Esophagus (tissue), 2 donors: ENCODE measurements around the gene GALNT7. TPM values are rescaled to one million over a fixed set of nuclear protein-coding genes. Genes with fewer than 3 reads are reported as not detected.

ENCODE experiments used
- H3K27ac ChIP-seq, 2 donors: one replicate each; pipeline ENCODE4 v1.5.1; 2013; ENCODE audit warnings: low read depth in 2 of 2, mild to moderate bottlenecking in 2 of 2, inconsistent platforms in 1 of 2, low read length in 1 of 2, moderate library complexity in 1 of 2
- H3K27me3 ChIP-seq, 2 donors: one replicate each; pipeline ENCODE4 v1.6.1; 2013; ENCODE audit warnings: low read length in 2 of 2, control low read depth in 1 of 2, mild to moderate bottlenecking in 1 of 2; ENCODE audit not compliant: insufficient read depth in 2 of 2, control insufficient read depth in 1 of 2
- H3K36me3 ChIP-seq, 2 donors: one replicate each; pipeline ENCODE4 v1.6.1; 2013; ENCODE audit warnings: low read length in 1 of 2; ENCODE audit not compliant: control insufficient read depth in 2 of 2, insufficient read depth in 2 of 2
- H3K4me1 ChIP-seq, 2 donors: one replicate each; pipeline ENCODE4 v1.6.1; 2013; ENCODE audit warnings: low read length in 1 of 2; ENCODE audit not compliant: control insufficient read depth in 2 of 2, insufficient read depth in 2 of 2
- H3K4me3 ChIP-seq, 2 donors: one replicate each; pipeline ENCODE4 v1.5.1; 2013; ENCODE audit warnings: low read length in 2 of 2, mild to moderate bottlenecking in 2 of 2, low read depth in 1 of 2, moderate library complexity in 1 of 2
- H3K9me3 ChIP-seq, 2 donors: one replicate each; pipeline ENCODE4 v1.6.1; 2013; ENCODE audit warnings: mild to moderate bottlenecking in 2 of 2, low read depth in 1 of 2, low read length in 1 of 2, moderate library complexity in 1 of 2; ENCODE audit not compliant: control insufficient read depth in 2 of 2, insufficient read depth in 1 of 2
- WGBS, 2 donors: extraction: QIAGEN DNeasy Blood & Tissue Kit; methylation state at CpG; one replicate each; pipeline ENCODE4 v1.1.7; 2013; 5-methylcytosine and 5-hydroxymethylcytosine counted together
- polyA plus RNA-seq, 2 donors: library from polyadenylated mRNA; stranded (reverse); fragments of 200-250 nt; gene quantifications; one replicate each; pipeline ENCODE4 v1.2.3, GENCODE V29; 2013
- donor health status: healthy with polysubstance abuse.
- donor health status: Bipolar disorder and iron deficiency.

The GALNT7 gene
- polyA plus RNA-seq, 2 donors = 13.6 to 15.1 TPM

DNA sequence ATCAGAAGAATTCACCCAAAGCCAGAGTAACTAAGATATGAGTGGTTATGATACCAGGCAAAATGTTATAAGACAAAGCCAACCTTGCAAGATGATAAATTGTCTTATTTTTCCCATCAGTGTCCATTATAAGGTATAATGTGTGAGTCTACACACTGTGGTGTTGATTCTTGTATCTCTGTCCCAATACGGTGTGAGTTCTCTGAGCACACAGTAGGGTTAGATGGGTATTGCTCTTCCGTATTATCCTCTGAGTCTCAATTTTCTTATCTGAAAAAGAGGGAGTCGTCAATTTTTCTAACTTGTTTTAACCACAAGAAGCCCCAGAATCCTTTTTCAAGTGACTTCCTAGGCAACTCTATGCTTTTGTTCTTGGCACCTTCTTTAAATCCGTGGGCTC lies 95.6 kb downstream of the GALNT7 start:
- Histone ChIP-seq H3K9me3 (no peaks in the 10 kb centered on the region), H3K4me3 (no peak overlapping the region), H3K4me1 (no peaks in the 10 kb centered on the region), H3K27me3 (no peaks in the 10 kb centered on the region), H3K36me3 (no peaks in the 10 kb centered on the region), H3K27ac (no peak overlapping the region)
- WGBS, 2 donors = 41 to 48% methylated on average over 4 of the region's 4 CpGs

DNA sequence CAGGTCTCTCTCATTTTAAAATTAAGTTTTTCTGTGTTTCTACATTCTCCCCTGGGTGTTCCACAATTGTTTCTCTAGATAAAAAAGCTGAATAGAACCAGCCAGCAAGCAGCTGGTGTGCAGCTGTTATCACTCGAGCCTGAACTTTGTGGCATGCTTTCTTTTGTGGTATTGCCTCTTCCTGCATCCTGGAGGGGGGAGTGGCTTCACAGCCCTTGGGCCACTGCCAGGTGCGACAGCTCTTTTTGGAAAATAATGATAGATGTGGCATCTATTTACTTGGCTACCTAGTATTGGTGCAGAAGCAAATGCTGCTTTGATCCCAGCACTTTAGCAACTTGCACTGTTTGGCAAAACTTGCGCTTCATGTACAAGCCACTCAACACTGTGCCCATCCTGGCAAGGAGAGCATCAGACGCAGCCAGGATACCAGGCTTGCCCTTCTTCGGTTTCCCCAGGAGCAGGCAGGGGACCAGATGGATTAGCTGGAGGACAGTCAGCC lies 96.1 kb downstream of the GALNT7 start:
- no peaks in the 10 kb centered on the region for H3K9me3 ChIP-seq
- no peak overlapping the region for H3K4me3 ChIP-seq
- no peak overlapping the region for H3K27ac ChIP-seq
- H3K4me1 ChIP-seq = no peaks in the 10 kb centered on the region
- 34 to 39% methylated on average over 5 of the region's 5 CpGs for WGBS, 2 donors
- H3K27me3 ChIP-seq = no peaks in the 10 kb centered on the region
- H3K36me3 ChIP-seq = no peaks in the 10 kb centered on the region

DNA sequence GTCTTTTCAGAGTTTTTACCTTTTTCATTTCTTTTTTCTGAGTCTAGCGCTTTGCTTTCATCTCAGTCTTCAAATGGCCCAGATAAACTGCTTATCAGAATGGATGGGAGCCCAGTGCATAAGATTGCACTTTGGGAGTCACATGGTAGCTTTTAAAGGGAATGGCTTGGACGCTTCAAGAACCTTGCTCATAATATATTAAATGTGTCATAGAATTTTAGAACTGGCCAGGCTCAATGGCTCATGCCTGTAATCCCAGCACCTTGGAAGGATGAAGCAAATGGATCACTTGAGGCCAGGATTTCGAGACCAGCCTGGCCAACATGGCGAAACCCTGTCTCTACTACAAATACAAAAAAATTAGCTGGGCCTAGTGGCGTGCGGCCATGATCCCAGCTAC lies 97.1 kb downstream of the GALNT7 start:
- Histone ChIP-seq H3K9me3 (no peaks in the 10 kb centered on the region), H3K27ac (no peak overlapping the region), H3K4me3 (no peak overlapping the region), H3K4me1 (no peaks in the 10 kb centered on the region), H3K27me3 (no peaks in the 10 kb centered on the region), H3K36me3 (no peaks in the 10 kb centered on the region)
- whole genome bisulfite sequencing, 2 donors = 89 to 97% methylated on average over 6 of the region's 6 CpGs

DNA sequence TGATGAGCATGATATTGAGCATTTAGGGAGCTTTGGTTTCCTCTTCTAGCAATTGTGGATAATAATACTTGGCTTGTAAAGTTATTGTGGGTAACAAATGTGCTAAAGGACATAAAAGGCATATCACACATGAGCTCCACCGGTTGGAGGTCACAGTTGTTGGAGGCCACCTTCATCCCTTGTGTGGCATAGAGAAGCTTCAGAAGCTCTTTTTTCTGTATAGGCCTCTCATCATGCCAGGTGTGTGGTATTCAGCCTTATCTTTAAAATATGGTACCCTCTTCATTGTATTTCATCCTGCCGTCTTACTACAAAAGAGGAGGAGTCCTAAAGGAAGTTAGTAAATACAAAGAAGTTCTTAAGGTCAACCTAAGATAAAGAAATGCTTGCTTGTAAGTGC lies 99.1 kb downstream of the GALNT7 start:
- H3K4me1 ChIP-seq = no peaks in the 10 kb centered on the region
- no peaks in the 10 kb centered on the region for H3K36me3 ChIP-seq
- H3K27ac ChIP-seq = no peak overlapping the region
- no peaks in the 10 kb centered on the region for H3K9me3 ChIP-seq
- no peaks in the 10 kb centered on the region for H3K27me3 ChIP-seq
- no peak overlapping the region for H3K4me3 ChIP-seq
- WGBS, 2 donors = 91 to 95% methylated on average over 2 of the region's 2 CpGs

DNA sequence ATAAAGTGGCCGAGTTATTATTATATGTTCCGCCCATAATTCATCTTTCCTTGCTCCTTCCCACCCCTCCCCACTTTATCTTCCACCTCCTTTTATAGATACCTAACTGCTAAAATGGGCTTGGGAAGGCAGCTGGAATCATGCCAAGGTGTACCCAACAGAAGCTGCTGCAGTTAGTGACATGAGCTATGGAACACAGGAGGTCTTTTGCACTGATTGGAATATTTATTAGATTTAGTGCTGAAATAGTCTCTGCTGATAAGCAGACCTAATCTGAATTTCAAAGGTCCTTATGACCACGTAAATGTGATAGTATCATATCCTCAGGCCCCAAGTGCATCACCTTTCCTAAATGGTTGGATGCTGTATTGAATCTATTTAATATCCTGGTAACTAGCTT lies 100.7 kb downstream of the GALNT7 start:
- H3K4me3 ChIP-seq = no peak overlapping the region
- WGBS, 2 donors = 90 to 94% methylated on average over 3 of the region's 3 CpGs
- H3K9me3 ChIP-seq = no peaks in the 10 kb centered on the region
- H3K27ac ChIP-seq = no peak overlapping the region
- no peaks in the 10 kb centered on the region for H3K4me1 ChIP-seq
- no peaks in the 10 kb centered on the region for H3K36me3 ChIP-seq
- H3K27me3 ChIP-seq = no peaks in the 10 kb centered on the region

DNA sequence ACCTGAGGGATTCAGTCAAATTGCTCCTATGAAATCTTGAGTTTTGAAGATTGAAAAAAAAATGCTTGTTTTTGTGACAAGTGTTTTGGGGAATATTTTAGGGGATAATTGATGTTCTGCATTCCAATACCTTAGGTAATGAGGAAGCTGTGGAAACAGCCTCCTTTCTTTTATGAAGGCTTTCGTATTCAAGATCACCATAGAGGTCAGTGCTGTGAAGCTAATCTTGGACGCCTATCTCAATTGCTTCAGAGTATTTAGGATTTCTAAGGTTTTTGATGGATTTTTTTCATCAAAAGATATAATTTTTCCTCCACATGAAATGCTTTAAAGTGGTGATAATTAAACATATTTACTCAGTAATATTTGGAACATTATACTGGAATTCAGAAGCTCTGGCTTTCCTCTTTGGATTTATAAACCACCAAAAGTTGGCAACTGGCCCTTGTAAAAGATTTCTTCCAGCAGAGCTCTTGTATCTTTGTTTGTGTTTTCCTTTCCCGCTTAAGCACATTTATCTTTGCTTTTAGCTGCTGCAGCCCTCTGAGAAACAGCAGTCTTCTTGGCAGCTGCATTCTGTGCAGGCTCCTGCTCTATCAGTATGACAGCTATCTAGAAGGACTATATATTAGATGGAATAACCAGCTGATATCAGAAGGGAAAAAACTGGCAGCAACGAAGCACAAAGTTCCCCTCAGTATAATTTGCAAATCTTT lies 101.9 kb downstream of the GALNT7 start:
- Histone ChIP-seq H3K4me1 (no peaks in the 10 kb centered on the region), H3K4me3 (no peak overlapping the region), H3K27ac (no peak overlapping the region), H3K9me3 (no peaks in the 10 kb centered on the region), H3K36me3 (no peaks in the 10 kb centered on the region), H3K27me3 (no peaks in the 10 kb centered on the region)
- WGBS, 2 donors = 39 to 59% methylated on average over 4 of the region's 4 CpGs

DNA sequence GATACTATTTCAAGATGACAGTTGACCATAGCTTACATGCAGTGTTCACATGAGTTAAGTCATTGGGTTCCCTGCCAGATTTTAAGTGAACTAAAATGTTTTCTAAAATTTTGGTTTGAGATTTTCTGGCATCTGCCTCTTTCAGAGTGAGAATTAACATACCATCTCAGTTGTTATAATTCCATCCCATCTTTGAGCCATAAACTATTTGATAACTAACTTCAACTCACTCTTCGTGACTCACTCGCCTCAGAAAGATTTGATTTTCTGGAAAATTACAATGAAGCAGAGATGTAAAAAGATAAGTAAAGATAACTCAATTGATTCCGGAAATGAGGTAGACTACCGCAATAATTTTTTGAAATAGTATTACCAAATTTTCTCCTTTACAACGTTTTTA lies 103.7 kb downstream of the GALNT7 start:
- Histone ChIP-seq H3K36me3 (no peaks in the 10 kb centered on the region), H3K4me3 (no peak overlapping the region), H3K27ac (no peak overlapping the region), H3K4me1 (no peaks in the 10 kb centered on the region), H3K27me3 (no peaks in the 10 kb centered on the region), H3K9me3 (no peaks in the 10 kb centered on the region)
- 91 to 95% methylated on average over 5 of the region's 5 CpGs for WGBS, 2 donors

DNA sequence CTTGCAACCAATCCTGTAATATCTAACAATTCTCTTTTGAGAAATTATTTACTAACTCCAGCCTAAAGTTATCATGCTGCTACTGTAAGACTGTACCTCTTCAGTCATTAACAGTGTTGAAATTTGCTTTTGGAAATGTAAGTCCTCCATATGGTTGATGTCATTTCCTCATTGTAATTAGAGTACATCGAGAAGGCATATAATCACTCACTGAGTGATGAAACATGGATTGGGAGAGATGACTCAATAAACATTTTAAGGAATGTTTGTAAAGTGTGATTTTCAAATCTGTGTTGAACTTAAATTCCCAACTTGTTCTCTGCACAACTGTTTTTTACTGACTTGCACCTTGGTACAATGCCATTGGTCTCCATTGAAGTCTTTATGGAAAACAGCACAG lies 104.4 kb downstream of the GALNT7 start:
- no peak overlapping the region for H3K4me3 ChIP-seq
- no peak overlapping the region for H3K27ac ChIP-seq
- WGBS, 2 donors = 65 to 66% methylated on average over 1 of the region's 1 CpG
- H3K36me3 ChIP-seq = no peaks in the 10 kb centered on the region
- no peaks in the 10 kb centered on the region for H3K27me3 ChIP-seq
- H3K4me1 ChIP-seq = no peaks in the 10 kb centered on the region
- no peaks in the 10 kb centered on the region for H3K9me3 ChIP-seq

DNA sequence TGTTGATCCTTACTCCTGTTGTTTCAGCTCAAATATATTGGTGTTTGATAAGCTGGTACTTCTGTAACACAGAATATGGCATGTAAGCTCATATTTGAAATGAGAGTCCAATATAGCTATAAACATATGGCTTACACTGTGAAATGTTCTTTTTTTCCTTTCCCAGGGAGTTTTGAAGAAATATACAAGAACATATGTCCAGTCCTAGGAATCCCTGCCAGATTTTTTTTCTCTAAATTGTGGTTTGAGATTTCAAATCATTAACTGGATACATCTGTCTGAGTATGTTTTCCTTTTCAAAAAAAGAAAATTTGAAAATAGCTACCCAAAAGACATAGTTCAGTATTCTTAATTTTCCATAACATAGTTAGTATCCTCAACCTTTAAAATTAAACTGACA lies 105.3 kb downstream of the GALNT7 start:
- Histone ChIP-seq H3K9me3 (no peaks in the 10 kb centered on the region), H3K27ac (no peak overlapping the region), H3K27me3 (no peaks in the 10 kb centered on the region), H3K4me3 (no peak overlapping the region), H3K36me3 (no peaks in the 10 kb centered on the region), H3K4me1 (no peaks in the 10 kb centered on the region)

DNA sequence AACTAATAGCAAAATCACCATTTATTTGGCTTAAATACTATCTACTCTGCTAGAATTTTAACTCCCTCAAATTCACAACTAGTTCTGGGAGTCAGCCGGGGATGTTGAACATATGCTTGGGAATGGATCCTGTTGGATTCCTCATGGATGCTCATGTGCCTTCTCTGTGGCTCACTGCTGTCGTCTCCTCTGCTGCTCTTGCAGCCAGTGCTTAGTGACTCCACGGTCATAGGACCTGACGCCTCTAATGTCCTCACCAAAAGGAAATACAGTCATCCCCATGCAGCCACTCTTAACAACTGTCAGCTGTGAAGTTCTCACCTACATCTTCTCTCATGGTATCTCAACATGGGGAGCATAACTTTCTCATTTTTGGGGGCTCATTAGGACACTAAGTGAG lies 106.1 kb downstream of the GALNT7 start:
- no peaks in the 10 kb centered on the region for H3K27me3 ChIP-seq
- no peaks in the 10 kb centered on the region for H3K4me1 ChIP-seq
- no peaks in the 10 kb centered on the region for H3K9me3 ChIP-seq
- H3K36me3 ChIP-seq = no peaks in the 10 kb centered on the region
- H3K27ac ChIP-seq = no peak overlapping the region
- H3K4me3 ChIP-seq = no peak overlapping the region
- WGBS, 2 donors = 95 to 98% methylated on average over 4 of the region's 4 CpGs
